DND-41 (cell line): ENCODE results near the gene TMEM238.

ENCODE experiments used
- CTCF ChIP-seq: IDR thresholded peaks from 2 replicates; pipeline ENCODE4 v1.5.1; 2012; ENCODE audit warnings: borderline replicate concordance, low read length, moderate library complexity, mild to moderate bottlenecking; ENCODE audit not compliant: poor library complexity, severe bottlenecking; ENCODE audit errors: extremely low read depth
- EZH2 ChIP-seq: IDR thresholded peaks from 3 replicates; pipeline ENCODE4 v1.6.1; 2012; ENCODE audit warnings: borderline replicate concordance, low read depth, mild to moderate bottlenecking, moderate library complexity, low read length, inconsistent platforms; ENCODE audit not compliant: severe bottlenecking

GRCh38 chr19:55352040-55352439 lies 32.1 kb downstream of the TMEM238 start:
- no peak for TF ChIP-seq CTCF
- TF ChIP-seq EZH2 = no peak
